ENCODE data around the gene OR4M1.
"Not testable (repeated sequence)": the region's sequence is repeated elsewhere in the genome, so short reads cannot be mapped to it uniquely, and the experiment has no call there.

OR4M1 gene, protein sequence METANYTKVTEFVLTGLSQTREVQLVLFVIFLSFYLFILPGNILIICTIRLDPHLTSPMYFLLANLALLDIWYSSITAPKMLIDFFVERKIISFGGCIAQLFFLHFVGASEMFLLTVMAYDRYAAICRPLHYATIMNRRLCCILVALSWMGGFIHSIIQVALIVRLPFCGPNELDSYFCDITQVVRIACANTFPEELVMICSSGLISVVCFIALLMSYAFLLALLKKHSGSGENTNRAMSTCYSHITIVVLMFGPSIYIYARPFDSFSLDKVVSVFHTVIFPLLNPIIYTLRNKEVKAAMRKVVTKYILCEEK

DNA sequence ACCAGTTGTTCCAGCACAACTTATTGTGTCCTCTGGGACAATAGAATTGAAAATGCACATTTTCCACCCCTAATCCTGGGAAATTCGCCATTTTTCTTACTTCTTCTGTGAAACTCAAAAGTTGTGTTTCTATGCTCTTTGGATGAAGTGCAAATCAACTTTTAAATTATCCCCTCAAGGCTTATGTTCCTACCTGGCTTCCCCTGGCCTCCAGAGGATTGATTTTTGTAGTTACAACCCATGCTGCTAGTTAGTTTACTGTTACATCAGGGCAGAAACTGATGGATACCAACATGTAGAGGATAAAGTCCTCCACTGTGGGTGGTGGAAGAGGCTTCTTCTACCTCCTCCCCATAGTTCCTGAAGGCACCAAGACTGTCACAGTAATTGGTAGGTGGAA lies at the start of gene OR4M1:
TSS of gene OR4M1 (plus strand) at position 301 of the 400 bp plus-strand sequence. CDS start 6,819 bp downstream, outside the sequence.
- DNase-seq (ENCODE audit: low read depth), result not testable (repeated sequence)

DNA sequence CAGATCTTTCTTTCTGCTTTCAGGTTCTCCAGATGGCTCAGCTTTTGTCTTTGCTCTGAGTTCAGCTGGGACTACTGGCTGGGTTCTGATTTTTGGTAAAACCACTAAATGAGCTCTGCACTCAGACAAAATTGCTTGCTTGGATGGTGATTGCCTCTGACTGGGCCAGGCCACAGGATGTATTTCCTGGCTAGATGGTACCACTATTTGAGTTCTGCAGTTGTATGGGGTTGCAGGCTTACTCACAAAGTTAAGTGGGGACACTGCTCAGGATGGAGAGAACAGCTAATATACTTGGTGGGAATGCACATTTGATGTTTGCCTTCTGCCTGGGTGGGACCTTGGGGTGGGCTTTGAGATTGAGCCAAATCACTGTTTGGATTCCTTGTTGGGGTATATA lies 43.9 kb upstream of the OR4M1 start:
- no peak for DNase-seq (ENCODE audit: low read depth)

DNA sequence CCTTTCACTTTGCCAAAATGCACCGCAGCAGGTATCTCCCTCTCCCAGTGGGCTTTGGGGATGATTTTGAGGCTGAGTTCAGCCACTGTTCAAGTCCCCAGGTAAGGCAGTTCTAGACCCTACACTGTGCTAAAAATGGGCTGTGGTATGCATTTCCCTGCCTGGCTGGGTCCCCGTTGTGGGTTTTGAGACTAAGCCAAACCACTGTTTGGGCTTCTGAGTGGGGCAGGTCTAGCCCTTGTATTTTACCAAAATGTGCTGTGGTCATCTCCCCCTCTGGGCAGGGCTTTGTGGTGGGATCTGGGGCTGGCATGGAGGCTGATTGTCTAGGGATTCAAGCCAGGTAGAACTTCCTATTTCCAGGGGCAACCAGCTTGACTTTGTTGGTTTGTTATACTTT lies 43.5 kb upstream of the OR4M1 start:
- no peak for DNase-seq (ENCODE audit: low read depth)

DNA sequence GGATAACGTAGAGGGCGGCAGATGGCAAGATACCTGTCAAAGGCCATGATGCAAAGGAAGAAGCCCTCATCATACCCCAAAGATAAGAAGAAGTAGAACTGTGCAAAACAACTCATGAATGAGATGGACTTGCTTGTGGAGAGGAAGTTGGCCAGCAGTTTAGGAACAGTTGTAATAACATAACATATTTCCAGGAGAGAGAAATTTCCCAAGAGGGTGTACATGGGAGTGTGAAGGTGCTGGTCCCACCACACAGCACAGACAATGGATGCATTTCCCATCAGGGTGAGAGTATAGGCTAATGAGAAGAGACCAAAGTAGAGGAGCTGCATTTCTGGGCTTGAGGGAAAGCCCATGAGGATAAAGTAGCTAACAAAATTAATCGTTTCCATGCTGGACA lies 39.4 kb upstream of the OR4M1 start:
- not testable (repeated sequence) for DNase-seq (ENCODE audit: low read depth)

DNA sequence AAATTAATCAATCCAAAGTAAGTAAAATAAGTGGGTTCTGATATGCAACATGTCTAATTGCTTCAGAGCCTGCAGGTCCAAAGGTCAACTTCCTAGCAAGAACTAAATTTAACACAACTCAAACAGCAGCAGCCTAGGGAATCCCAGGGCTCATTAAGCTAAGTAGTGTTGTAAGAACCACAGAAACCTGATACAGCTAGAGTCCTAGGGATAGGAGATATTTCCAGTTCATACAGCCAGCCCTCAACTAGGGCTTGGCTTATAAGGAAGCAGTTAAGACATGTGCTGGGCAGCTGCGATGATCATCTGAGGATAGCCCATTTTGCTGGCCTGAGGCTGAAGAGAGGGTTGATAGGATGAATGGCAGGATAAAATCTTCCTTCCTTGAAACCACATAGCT lies 30.0 kb upstream of the OR4M1 start, which contains the start of gene OR4Q3:
TSS of gene OR4Q3 (plus strand) at position 316 of the 400 bp plus-strand sequence.
- no peak for DNase-seq (ENCODE audit: low read depth)

DNA sequence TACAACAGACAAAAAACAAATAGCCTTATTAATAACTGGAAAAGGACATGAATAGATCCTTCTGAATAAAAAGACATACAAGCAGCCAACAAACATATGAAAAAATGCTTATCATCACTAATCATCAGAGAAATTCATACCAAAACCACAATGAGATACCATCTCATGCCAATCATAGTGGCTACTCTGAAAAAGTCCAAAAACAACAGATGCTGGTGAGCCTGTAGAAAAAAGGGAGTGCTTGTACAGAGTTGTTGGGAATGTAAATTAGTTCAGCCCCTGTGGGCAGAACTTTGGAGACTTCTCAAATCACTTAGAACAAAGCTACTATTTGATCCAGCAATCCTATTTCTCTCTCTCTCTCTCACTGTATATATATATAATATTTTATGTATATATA lies 21.0 kb upstream of the OR4M1 start:
- DNase-seq (ENCODE audit: low read depth), result not testable (repeated sequence)

DNA sequence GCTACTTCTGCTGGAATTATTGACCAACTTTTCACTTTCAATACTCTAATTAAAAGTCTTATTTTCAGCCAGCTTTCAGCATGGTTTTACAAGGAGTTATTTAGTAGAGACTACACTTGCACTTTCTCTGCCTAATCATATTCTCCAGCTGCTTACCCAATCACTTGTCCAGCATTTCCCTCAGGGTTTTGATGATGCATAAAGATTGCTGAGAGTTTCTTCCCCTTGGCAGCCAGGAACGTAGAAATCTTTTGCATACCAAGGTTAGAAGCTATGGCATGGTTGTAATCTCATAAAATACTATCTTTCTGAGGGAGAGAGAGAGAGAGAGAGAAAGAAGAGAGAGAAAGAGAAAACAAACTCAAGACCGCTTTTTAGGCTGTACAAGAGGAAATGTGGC lies 19.1 kb upstream of the OR4M1 start:
- no peak for DNase-seq (ENCODE audit: low read depth)

DNA sequence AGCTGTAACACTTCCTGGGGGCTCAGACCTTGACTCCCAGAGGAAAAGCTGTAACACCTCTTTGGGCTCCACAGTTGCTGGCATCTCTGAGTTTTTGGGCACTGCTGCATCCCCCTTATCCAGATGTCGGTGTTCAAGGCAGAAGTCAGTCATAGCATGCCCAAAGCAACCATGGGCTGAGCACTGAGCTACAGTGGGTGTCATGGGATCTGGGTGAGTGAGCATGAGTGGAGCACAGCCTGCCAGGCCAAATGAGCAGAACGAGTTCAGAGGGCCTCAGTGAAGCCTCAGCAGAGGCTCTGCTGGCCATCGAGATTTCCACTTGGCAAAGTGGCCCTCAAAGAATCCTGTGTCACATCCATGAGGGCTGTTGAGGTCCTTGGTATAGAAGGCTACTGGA lies 1.8 kb upstream of the OR4M1 start:
- DNase-seq (ENCODE audit: low read depth), result not testable (repeated sequence)

DNA sequence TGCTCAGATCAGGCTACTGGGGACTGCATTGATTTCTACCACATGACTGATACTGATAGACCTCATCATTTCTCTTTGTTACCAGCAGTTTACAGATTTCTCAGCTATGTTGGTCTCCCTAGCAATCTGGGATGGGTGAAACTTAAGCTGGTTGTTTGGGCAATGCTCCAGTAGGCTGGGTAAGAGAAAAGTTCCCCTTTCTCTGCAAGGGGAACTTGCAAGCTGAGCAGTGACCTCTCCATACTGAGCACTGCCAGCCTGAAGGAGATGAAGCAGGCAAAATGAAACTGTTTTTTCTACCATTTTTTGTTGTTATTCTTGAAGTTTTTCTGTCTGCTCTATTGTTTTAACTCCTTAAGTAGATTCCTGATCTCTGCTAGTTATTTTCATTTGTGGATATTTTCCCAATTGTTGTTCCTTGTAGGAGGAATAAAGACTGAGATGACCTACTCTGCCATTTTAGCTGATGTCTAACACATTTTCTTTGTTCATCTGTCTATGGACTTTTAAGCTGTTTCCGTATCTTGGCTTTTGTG lies 1.3 kb upstream of the OR4M1 start:
- DNase-seq (ENCODE audit: low read depth), result no peak

DNA sequence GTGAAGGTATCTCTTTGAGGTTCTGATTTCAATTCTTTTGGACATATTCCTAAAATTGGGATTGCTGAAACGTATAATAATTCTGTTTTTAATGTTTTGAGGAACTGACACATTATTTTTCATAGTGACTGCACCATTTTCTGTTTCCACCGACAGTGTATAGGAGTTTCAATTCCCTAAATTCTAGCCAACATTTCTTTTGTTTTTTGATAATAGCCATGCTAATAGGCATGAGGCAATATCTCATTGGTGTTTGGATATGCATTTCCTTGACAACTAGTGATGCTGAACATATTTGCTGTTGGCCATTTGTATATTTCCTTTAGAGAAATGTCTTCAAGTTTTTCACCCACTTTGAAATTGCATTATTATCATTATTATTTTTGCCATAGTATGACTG lies 850 bp upstream of the OR4M1 start:
- not testable (repeated sequence) for DNase-seq (ENCODE audit: low read depth)

DNA sequence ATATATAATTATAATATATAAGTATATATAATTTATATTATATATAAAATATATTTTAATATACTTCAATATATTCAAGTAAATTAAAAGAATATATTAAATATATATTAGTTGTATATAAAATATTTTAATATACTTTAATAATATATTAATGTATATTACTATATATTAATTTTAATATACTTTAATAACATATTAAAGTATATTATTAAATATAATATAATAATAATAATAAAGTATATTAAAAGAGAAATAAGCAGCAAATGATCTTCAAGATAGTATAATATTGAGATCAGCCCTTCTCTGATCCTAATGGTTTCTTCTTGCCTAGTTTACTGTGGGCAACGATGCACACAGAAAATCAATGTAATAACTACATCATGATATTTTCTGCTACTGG lies 2.3 kb downstream of the OR4M1 start:
- no peak for DNase-seq (ENCODE audit: low read depth)

DNA sequence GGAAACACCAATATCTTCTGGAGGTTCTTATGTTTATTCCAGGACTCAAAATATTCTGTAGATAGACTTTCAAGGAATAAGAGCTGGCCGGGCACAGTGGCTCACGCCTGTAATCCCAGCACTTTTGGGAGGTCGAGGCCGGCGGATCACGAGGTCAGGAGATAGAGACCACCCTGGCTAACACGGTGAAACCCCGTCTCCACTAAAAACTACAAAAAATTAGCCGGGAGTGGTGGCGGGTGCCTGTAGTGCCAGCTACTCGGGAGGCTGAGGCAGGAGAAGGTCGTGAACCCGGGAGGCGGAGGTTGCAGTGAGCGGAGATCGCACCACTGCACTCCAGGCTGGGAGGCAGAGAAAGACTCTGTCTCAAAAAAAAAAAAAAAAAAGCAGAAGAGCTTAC lies 12.5 kb downstream of the OR4M1 start:
- not testable (repeated sequence) for DNase-seq (ENCODE audit: low read depth)

DNA sequence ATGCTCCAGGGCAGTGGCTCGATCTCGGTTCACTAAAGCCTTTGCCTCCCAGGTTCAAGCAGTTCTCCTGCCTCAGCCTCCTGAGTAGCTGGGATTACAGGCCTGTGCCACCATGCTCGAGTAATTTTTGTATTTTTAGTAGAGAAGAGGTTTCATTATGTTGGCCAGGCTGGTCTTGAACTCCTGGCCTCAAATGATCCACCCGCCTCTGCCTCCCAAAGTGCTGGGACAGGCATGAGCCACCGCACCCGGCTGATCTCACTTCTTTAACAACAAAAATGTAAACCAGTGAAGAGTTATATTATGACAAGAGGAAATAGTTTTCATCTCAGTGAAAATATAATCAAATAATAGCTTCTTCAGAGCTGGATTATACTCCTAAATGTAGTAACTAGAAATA lies 14.0 kb downstream of the OR4M1 start:
- DNase-seq (ENCODE audit: low read depth), result not testable (repeated sequence)

DNA sequence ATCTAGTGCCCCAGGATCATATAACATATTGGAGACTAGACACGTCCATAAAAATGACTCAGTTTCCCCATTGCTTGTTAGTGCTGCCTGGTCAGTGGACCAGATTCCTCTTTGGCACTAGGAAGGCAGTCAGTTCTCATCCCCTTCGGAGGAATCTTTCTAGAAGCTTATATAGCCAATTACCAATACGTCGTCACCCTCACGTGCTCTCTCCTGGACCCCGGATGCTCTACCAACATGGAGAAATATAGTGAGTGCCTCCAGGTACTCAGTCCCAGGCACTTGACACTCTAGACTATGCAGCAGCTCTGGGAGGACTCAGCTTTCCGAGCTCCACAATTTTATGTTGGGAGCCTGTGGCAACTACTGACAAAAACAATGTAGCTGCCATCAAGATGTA lies 14.8 kb downstream of the OR4M1 start:
- not testable (repeated sequence) for DNase-seq (ENCODE audit: low read depth)

DNA sequence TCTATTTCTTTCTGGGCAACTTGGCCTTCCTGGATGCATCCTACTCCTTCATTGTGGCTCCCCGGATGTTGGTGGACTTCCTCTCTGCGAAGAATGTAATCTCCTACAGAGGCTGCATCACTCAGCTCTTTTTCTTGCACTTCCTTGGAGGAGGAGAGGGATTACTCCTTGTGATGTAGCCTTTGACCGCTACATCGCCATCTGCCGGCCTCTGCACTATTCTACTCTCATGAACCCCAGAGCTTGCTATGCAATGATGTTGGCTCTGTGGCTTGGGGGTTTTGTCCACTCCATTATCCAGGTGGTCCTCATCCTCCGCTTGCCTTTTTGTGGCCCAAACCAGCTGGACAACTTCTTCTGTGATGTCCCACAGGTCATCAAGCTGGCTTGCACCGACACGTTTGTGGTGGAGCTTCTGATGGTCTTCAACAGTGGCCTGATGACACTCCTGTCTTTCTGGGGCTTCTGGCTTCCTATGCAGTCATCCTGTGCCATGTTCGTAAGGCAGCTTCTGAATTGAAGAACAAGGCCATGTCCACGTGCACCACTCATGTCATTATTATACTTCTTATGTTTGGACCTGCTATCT lies 23.3 kb downstream of the OR4M1 start:
- DNase-seq (ENCODE audit: low read depth), result not testable (repeated sequence)

DNA sequence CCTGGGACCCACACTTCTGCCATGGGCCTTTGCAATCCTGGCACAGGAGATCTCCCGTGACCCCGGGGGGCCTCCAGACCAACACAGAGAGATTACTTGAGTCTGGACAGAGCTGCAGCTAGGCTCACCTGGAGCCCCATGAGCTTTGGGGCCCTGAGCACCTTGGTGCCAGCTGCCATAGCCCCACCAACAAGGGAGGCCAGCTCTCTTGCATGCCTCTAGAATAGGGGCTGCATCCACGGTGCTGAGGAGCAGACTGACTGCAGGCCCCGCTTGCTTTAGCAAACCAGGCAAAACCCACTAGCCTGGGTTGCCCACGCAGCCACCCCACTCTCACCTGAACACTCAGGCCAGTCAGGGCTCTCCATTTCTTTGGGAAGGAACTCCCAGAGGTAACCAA lies 26.6 kb downstream of the OR4M1 start:
- no peak for DNase-seq (ENCODE audit: low read depth)

DNA sequence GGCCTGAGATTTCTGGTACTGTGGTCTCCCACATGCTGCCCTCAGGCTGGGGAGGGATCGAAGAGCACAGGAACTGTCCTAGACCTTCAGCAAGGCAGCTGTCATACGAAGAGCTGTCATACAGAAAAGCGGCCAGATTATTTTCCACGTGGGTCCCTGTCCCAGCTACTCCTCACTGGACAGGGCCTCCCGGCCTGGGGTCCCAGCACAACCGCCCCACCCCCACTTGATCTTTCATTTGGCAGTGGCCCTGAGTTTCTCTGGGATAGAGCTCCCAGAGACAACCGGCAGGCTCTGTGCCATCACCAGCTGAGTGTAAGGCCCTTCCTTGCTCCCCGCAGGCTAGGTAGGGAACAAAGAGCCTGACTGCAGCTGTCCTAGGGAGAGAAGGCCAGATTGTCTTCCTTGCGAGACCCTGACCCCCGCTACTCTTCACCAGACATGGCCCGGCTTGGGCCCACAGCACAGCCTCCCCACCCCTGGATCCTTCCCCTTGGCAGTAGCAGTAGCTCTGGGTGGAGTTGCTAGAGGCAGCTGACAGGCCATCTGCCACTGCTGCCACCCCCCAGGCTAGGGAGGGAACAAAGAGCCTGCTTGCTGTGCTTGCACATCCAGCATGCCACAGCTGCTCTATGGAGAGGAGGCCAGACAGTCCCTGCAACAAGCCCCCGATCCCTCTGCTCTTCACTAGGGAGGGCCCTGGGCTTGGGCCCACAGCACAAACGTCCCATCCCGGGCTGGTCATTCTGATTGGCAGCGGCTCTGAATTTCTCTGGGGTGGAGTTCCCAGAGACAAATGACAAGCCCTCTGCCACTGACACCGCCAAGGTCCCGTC lies 27.2 kb downstream of the OR4M1 start:
- DNase-seq (ENCODE audit: low read depth), result no peak

DNA sequence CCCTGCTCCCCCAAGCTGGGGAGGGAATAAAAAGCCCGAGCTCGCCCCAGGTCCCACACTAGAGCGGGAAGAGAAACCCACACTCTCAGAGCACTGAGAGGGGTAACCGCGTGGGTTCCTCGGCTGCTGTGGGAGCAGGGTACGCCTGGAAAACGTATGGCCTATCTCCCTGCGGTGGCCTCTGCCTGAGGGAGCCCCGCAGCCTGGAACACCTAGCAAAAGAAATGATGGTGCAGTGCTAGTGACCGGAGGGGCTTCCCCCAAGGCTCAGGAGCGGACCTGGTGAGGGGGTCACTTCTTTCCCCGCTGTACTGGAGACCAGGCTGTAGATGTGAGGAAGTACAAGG lies 27.8 kb downstream of the OR4M1 start:
- no peak for DNase-seq (ENCODE audit: low read depth)

DNA sequence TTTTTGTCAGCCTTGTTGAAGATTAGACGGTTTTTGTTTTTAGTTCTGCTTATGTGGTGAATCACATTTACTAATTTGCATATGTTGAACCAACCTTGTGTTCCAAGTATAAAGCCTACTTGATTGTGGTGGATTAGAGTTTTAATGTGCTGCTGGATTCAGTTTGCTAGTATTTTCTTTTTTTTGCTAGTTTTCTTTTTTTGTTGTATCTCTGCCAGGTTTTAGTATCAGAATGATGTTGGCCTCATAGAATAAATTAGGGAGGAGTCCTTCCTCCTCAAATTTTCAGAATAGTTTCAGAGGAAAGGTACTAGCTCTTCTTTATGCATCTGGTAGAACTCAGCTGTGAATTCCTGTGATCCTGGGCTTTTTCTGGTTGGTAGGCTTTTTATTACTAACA lies 30.2 kb downstream of the OR4M1 start, which contains the start of gene OR4N2:
TSS of gene OR4N2 (plus strand) at position 301 of the 400 bp plus-strand sequence. CDS start 23,679 bp downstream, outside the sequence.
- DNase-seq (ENCODE audit: low read depth), result not testable (repeated sequence)

DNA sequence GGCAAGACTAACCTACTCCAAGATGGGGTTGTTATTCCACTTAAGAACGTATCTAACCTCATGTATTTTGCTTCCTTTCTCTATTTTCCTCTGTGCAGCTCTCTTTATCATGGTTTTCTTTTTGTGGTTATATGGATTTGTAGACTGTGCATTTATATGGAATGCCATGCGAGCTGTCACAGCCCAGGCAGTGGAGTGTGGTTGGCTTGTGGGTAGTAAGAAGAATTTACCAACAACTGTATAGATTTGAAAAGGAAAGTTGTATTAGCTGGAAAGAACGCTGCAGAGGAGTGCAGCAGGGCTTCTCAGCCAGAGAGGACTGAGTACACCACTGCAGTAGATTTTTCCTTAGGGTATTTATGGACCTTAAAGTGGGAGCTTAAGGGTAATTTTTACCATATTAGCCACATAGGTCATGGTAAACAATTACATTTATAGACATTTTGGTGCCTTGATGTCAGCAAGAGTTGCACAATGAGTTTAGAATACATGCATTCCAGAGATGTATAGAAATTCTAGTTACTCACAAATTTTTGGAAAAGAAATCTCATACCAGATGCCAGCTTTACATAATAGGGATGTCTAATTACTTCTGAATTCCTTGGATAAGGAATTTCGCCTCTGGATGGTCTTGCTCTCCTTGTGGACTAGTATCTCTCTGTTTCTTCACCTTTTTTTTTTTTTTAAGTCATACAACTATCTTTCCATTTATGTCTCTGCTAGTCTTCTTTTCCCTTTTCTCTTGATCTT lies 40.0 kb downstream of the OR4M1 start:
- DNase-seq (ENCODE audit: low read depth), result peak; percentile 73

DNA sequence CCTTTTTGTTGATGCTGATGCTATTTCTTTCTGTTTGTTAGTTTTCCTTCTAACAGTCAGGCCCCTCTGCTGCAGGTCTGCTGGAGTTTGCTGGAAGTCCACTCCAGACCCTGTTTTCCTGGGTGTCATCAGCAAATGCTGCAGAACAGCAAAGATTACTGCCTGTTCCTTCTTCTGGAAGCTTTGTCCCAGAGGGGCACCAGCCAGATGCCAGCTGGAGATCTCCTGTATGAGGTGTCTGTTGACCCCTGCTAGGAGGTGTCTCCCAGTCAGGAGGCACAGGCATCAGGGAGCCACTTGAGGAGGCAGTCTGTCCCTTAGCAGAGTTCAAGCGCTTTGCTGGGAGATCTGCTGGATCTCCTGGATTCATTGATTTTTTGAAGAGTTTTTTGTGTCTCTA lies 46.6 kb downstream of the OR4M1 start:
- DNase-seq (ENCODE audit: low read depth), result not testable (repeated sequence)

DNA sequence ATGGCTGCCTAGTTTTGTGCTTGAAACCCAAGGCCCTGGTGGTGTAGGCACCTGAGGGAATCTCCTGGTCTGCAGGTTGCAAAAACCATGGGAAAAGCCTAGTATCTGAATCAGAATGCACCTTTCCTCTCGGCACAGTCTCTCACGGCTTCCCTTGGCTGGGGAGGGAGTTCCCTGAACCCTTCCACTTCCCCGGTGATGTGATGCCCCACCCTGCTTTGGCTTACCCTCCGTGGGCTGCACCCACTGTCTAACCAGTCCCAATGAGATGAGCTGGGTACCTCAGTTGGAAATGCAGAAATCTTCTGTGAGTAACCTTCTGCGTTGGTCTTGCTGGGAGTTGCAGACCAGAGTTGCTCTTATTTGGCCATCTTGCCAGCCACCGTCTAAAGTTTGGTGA lies 47.7 kb downstream of the OR4M1 start:
- not testable (repeated sequence) for DNase-seq (ENCODE audit: low read depth)
